Activated CD4-positive, alpha-beta memory T cell treated with anti-CD3 and anti-CD28 coated beads for 36 hours (primary cell): ENCODE data around the gene ATP6V0A1. TPM values are rescaled to one million over a fixed set of nuclear protein-coding genes. Genes with fewer than 3 reads are reported as not detected.
"Not testable (repeated sequence)": the region's sequence is repeated elsewhere in the genome, so short reads cannot be mapped to it uniquely, and the experiment has no call there.

Experiments
- CTCF ChIA-PET: fragments of 350-600 bp; sonication (Branson Sonifier 250); formaldehyde crosslinking; loops from one replicate; lab custom pipeline; 2021; ENCODE audit warnings: antibody characterized with exemption, inconsistent platforms; lab: Charles Lee
- POLR2A ChIA-PET: fragments of 350-600 bp; sonication (Branson Sonifier 250); formaldehyde crosslinking; loops from one replicate; lab custom pipeline; 2021; ENCODE audit warnings: antibody characterized with exemption; lab: Charles Lee
- DNase-seq: peaks from one replicate; pipeline ENCODE4 v3.0.0-alpha.2; 2020
- H3K27ac Mint-ChIP-seq: one replicate; pipeline ENCODE4 v1.8.0; 2021; ENCODE audit warnings: mixed read lengths
- H3K27me3 Mint-ChIP-seq: one replicate; pipeline ENCODE4 v1.8.0; 2021; ENCODE audit warnings: mixed read lengths
- H3K36me3 Mint-ChIP-seq: one replicate; pipeline ENCODE4 v1.8.0; 2021; ENCODE audit warnings: mixed read lengths
- H3K4me1 Mint-ChIP-seq: one replicate; pipeline ENCODE4 v1.8.0; 2021; ENCODE audit warnings: low read depth, mixed read lengths
- H3K4me3 Mint-ChIP-seq: one replicate; pipeline ENCODE4 v1.8.0; 2021; ENCODE audit warnings: mild to moderate bottlenecking, mixed read lengths
- H3K9me3 Mint-ChIP-seq: one replicate; pipeline ENCODE4 v1.8.0; 2021; ENCODE audit warnings: mixed read lengths
- intact Hi-C: fragments of 100-400 bp; cut with micrococcal nuclease; formaldehyde crosslinking; loops from one replicate; pipeline ENCODE4 v1.15.1; 2023
- total RNA-seq, 2 experiments: library from RNA; stranded (reverse); gene quantifications; one replicate each; pipeline ENCODE4 v1.2.3, GENCODE V29; 2021

ATP6V0A1 gene
- total RNA-seq, 2 experiments from 2014 or later, result 12.0 to 13.2 TPM

DNA sequence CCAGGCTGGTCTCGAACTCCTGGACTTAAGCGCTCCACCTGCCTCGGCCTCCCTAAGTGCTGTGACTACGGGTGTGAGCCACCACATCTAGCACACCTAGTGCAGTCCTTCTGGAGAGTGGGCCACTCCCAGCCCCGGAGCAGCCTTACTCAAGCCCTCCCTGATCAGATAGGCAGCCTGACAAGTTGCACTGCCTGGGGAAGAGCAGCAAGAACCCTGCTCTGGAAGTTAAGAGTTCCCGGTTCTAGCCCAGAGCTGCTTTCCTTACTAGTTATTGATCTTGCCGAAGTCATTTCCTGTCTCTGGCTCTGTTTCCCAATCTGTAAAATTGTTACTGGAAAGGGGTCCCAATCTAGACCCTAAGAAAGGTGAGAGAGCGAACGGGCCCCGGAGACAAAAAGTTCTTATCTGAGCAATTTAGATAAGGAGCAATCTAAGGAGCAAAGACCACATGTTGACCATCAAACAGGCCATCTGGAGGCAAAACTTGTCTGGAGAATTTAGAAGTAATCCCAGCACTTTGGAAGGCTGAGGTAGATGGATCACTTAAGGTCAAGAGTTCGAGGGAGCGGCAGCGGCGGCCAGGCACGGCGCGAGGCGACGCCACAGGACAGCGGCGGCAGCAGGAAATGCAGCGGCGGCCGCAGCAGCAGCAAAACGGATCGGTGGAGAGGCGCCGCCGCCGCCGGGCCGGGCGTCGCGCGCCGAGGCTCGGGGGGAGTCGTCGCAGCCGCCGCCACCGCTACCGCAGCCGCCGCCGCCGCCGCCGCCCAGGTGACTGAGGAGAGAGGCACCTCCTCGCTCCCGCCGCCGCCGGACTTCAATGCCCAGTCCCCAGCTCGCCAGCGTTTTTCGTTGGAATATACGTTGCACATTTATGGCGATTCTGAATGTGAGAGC lies 73.0 kb downstream of the ATP6V0A1 start:
- Mint-ChIP-seq H3K4me3 (peak overlapping the region; percentile 70), H3K27me3 (peaks cover 4% of the 10 kb centered on the region), H3K4me1 (peaks cover 32% of the 10 kb centered on the region), H3K36me3 (no peaks in the 10 kb centered on the region), H3K27ac (no peak overlapping the region), H3K9me3 (no peaks in the 10 kb centered on the region)
- ChIA-PET POLR2A (interaction anchor here (0.9 kb wide), 1 partner anchor 219 kb away, joined by 3 read pairs; no protein-coding TSS in a partner anchor), CTCF (interaction anchor here (0.7 to 2.3 kb wide), 4 partner anchors 12 to 103 kb away, joined by 3 to 11 read pairs (median 6); no protein-coding TSS in a partner anchor)
- peak; percentile 68 for DNase-seq
- intact Hi-C loops, result loop anchor here (10.0 kb wide), 1 partner anchor 347 kb away; the partner anchor contains the start of genes HCRT and KCNH4

DNA sequence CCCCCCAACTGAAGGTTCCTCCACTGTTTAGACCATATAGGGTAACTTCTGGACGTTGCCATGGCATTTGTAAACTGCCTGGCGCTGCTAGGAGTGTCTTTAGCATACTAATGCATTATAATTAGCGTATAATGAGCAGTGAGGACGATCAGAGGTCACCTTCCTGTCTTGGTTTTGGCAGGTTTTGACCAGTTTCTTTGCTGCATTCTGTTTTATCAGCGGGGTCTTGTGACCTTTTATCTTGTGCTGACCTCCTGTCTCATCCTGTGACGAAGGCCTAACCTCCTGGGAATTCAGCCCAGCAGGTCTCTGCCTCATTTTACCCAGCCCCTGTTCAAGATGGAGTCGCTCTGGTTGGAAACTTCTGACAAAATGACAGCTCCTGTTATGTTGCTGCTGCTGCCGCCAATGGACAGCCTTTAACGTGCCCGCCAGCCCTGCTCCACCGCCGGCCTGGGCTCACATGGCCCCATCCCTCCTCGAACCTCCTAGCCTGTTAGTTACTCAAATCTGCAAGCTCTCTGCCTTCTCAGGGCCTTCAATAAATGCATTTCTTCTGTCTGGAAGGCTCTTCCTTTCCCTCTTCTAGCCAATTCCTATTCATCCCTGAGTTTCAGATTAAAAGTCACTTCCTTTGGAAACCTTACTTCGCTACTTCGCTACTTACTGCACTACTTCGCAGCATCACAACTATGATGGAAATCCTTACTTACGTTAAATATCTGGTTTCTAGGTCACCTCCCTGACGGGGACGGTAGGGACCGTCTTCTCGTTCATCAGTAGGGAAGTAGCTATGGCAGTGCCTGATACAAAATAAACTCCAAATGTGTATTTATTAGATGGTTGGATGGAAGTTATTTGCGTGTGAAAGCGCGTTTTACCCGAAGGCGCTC lies 76.7 kb downstream of the ATP6V0A1 start:
- peaks cover 30% of the 10 kb centered on the region for H3K4me1 Mint-ChIP-seq
- H3K27me3 Mint-ChIP-seq, result peaks cover 4% of the 10 kb centered on the region
- intact Hi-C loops, result loop anchor here (5.0 to 10.0 kb wide), 2 partner anchors 142 to 351 kb away; partner anchors contain the start of genes HCRT, KCNH4 and PLEKHH3
- CTCF ChIA-PET, result interaction anchor here (0.7 to 2.1 kb wide), 14 partner anchors 8 to 518 kb away, joined by 3 to 15 read pairs (median 6); partner anchors contain the start of genes DNAJC7 and PSMC3IP
- no peaks in the 10 kb centered on the region for H3K9me3 Mint-ChIP-seq
- peak overlapping the region; percentile 67 for H3K27ac Mint-ChIP-seq
- POLR2A ChIA-PET, result interaction anchor here (1.0 to 1.6 kb wide), 3 partner anchors 19 to 42 kb away, joined by 3 to 6 read pairs (median 3); partner anchors contain the start of gene PSMC3IP
- H3K4me3 Mint-ChIP-seq, result peak overlapping the region; percentile 75
- DNase-seq, result no peak
- peaks cover 4% of the 10 kb centered on the region for H3K36me3 Mint-ChIP-seq

DNA sequence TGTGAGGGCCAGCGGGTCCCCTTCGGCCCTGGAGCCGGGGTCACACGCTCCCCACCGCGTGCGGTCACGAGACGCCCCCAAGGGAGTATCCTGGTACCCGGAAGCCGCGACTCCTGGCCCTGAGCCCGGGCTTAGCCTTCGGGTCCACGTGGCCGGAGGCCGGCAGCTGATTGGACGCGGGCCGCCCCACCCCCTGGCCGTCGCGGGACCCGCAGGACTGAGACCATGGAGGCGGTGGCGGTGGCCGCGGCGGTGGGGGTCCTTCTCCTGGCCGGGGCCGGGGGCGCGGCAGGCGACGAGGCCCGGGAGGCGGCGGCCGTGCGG lies 77.3 kb downstream of the ATP6V0A1 start, which contains the start of gene NAGLU:
Gene NAGLU, plus strand, starts transcription at position 194 of the 324 bp plus-strand sequence. Its CDS starts 32 bp downstream, at position 226.
- Mint-ChIP-seq H3K36me3 (peaks cover 6% of the 10 kb centered on the region), H3K4me3 (peak within 1 kb of the TSS; percentile 87), H3K27ac (peak within 1 kb of the TSS; percentile 74), H3K27me3 (peaks cover 4% of the 10 kb centered on the region), H3K4me1 (peaks cover 32% of the 10 kb centered on the region), H3K9me3 (no peaks in the 10 kb centered on the region)
- intact Hi-C loops, result loop anchor here (5.0 to 10.0 kb wide), 2 partner anchors 141 to 351 kb away; partner anchors contain the start of genes HCRT, KCNH4 and PLEKHH3
- CTCF ChIA-PET, result interaction anchor here (0.7 to 2.1 kb wide), 15 partner anchors 9 to 519 kb away, joined by 3 to 15 read pairs (median 4); partner anchors contain the start of genes DNAJC7 and PSMC3IP
- DNase-seq, result peak; percentile 91
- POLR2A ChIA-PET, result interaction anchor here (1.0 to 1.6 kb wide), 5 partner anchors 19 to 147 kb away, joined by 3 to 6 read pairs (median 3); partner anchors contain the start of genes PSMC3IP and STAT3

DNA sequence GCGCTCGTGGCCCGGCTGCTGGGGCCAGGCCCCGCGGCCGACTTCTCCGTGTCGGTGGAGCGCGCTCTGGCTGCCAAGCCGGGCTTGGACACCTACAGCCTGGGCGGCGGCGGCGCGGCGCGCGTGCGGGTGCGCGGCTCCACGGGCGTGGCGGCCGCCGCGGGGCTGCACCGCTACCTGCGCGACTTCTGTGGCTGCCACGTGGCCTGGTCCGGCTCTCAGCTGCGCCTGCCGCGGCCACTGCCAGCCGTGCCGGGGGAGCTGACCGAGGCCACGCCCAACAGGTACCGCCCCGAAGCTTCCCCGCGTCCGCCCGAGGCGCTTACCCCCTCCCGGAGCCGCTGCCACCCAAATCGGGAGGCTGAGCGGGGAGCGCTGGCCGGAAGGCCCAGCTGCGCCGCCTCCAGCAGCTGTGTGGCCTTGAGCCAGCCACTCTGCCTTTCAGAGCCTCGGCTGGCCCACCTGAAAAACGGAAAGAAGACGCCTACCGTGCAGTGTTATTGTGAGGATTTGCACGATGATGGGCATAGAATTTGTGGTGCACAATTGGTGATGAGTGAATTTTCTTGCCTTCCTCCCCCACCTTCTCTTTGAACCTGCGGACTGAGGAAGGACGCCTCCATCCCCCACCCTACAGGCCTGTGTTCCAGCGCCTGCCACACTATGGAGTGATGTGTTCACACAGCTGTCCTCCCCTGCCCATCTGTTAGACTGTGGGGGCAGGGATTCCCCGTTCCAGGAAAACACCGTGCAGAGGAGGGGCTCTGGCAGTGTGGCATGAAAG lies 77.9 kb downstream of the ATP6V0A1 start:
- H3K27me3 Mint-ChIP-seq, result peaks cover 4% of the 10 kb centered on the region
- peak; percentile 86 for DNase-seq
- H3K4me1 Mint-ChIP-seq, result peaks cover 34% of the 10 kb centered on the region
- ChIA-PET POLR2A (interaction anchor here (1.0 to 1.6 kb wide), 6 partner anchors 18 to 148 kb away, joined by 3 to 6 read pairs (median 3); partner anchors contain the start of genes PSMC3IP and STAT3), CTCF (interaction anchor here (0.7 to 2.1 kb wide), 15 partner anchors 9 to 514 kb away, joined by 3 to 15 read pairs (median 4); partner anchors contain the start of gene PSMC3IP)
- H3K9me3 Mint-ChIP-seq, result no peaks in the 10 kb centered on the region
- peak overlapping the region; percentile 87 for H3K4me3 Mint-ChIP-seq
- peaks cover 8% of the 10 kb centered on the region for H3K36me3 Mint-ChIP-seq
- intact Hi-C loops, result loop anchor here (5.0 to 10.0 kb wide), 2 partner anchors 141 to 352 kb away; partner anchors contain the start of genes HCRT, KCNH4 and PLEKHH3
- H3K27ac Mint-ChIP-seq, result peak overlapping the region; percentile 74

DNA sequence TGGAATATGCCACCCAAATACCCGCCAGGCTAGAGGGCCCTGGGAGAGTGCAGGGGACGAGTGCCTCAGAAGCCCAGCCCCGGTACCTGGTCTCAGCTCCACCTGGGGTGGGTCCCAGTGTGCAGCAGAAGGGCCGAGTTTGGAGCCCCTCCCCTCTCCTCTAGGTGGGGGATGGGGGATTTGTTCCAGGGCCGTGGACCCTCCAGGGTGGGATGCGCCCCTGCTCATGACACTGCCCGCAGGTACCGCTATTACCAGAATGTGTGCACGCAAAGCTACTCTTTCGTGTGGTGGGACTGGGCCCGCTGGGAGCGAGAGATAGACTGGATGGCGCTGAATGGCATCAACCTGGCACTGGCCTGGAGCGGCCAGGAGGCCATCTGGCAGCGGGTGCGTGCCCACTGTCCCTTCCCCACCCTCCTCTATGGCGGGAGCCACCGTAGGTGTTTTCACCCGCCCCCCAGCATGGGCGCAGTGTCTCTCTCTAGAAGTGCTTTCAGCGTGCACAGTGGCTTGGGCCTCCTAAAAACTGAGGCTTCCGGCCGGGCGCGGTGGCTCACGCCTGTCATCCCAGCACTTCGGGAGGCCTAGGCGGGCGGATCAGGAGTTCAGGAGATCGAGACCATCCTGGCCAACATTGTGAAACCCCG lies 78.6 kb downstream of the ATP6V0A1 start:
- H3K4me1 Mint-ChIP-seq, result peaks cover 32% of the 10 kb centered on the region
- H3K27ac Mint-ChIP-seq, result no peak overlapping the region
- ChIA-PET CTCF (interaction anchor here (0.7 to 1.6 kb wide), 3 partner anchors 13 to 225 kb away, joined by 3 to 7 read pairs (median 3); no protein-coding TSS in a partner anchor), POLR2A (interaction anchor here (0.8 to 1.2 kb wide), 2 partner anchors 22 to 41 kb away, joined by 3 to 5 read pairs; partner anchors contain the start of gene PSMC3IP)
- no peak for DNase-seq
- intact Hi-C loops, result loop anchor here (5.0 to 10.0 kb wide), 2 partner anchors 140 to 352 kb away; partner anchors contain the start of genes HCRT, KCNH4 and PLEKHH3
- no peaks in the 10 kb centered on the region for H3K9me3 Mint-ChIP-seq
- peaks cover 8% of the 10 kb centered on the region for H3K36me3 Mint-ChIP-seq
- H3K27me3 Mint-ChIP-seq, result peaks cover 4% of the 10 kb centered on the region
- peak overlapping the region; percentile 87 for H3K4me3 Mint-ChIP-seq

DNA sequence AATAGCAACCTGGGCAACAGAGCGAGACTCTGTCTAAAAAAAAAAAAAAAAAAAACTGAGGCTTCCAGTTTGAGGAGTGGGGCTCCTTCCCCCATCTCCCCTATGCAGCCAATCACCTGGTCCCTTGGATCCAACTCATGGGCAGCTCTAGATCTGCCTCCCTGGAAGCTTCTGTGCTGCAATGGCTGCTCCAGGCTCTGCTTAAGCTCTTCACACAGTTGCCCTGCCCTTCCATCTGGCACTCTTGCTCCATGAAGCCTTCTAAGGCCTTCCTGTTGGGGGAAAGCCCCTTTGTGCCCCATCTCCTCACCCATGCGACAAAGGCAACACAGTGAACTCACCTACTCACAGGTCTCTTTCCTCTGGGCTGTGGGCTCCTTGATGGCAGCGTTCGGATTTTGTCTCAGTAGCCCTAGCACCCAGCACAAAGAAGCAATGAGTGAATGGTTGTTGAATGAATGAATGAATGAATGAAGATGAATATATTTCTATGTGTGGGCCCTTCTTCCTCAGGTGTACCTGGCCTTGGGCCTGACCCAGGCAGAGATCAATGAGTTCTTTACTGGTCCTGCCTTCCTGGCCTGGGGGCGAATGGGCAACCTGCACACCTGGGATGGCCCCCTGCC lies 79.3 kb downstream of the ATP6V0A1 start:
- peaks cover 8% of the 10 kb centered on the region for H3K36me3 Mint-ChIP-seq
- POLR2A ChIA-PET, result interaction anchor here (0.8 to 1.2 kb wide), 2 partner anchors 21 to 40 kb away, joined by 3 to 5 read pairs; partner anchors contain the start of gene PSMC3IP
- H3K4me1 Mint-ChIP-seq, result peaks cover 32% of the 10 kb centered on the region
- peaks cover 4% of the 10 kb centered on the region for H3K27me3 Mint-ChIP-seq
- peak overlapping the region; percentile 48 for H3K4me3 Mint-ChIP-seq
- no peak for DNase-seq
- intact Hi-C loops, result loop anchor here (5.0 to 10.0 kb wide), 2 partner anchors 139 to 353 kb away; partner anchors contain the start of genes HCRT, KCNH4 and PLEKHH3
- CTCF ChIA-PET, result interaction anchor here (1.1 kb wide), 1 partner anchor 40 kb away, joined by 3 read pairs; no protein-coding TSS in a partner anchor
- H3K9me3 Mint-ChIP-seq, result no peaks in the 10 kb centered on the region
- no peak overlapping the region for H3K27ac Mint-ChIP-seq

DNA sequence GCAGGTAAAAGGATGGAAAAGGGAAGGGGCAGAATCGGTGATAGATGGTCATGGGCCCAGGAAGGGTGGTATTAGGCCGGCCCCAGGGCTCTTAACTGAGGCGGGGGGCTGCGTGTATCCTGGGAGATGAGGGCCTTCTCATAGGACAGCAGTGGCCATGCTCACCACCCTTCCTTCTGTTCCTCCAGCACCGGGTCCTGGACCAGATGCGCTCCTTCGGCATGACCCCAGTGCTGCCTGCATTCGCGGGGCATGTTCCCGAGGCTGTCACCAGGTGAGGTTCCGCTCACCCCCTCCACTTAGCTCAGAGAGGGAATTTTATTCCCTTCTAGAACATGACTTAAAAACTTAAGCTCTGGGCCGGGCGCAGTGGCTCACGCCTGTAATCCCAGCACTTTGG lies 79.8 kb downstream of the ATP6V0A1 start:
- peaks cover 32% of the 10 kb centered on the region for H3K4me1 Mint-ChIP-seq
- no peak for DNase-seq
- peaks cover 8% of the 10 kb centered on the region for H3K36me3 Mint-ChIP-seq
- POLR2A ChIA-PET, result no interaction called here
- H3K9me3 Mint-ChIP-seq, result no peaks in the 10 kb centered on the region
- H3K27me3 Mint-ChIP-seq, result peaks cover 2% of the 10 kb centered on the region
- H3K27ac Mint-ChIP-seq, result no peak overlapping the region
- CTCF ChIA-PET, result no interaction called here
- intact Hi-C loops, result loop anchor here (5.0 to 10.0 kb wide), 2 partner anchors 139 to 354 kb away; partner anchors contain the start of genes HCRT, KCNH4 and PLEKHH3
- no peak overlapping the region for H3K4me3 Mint-ChIP-seq

DNA sequence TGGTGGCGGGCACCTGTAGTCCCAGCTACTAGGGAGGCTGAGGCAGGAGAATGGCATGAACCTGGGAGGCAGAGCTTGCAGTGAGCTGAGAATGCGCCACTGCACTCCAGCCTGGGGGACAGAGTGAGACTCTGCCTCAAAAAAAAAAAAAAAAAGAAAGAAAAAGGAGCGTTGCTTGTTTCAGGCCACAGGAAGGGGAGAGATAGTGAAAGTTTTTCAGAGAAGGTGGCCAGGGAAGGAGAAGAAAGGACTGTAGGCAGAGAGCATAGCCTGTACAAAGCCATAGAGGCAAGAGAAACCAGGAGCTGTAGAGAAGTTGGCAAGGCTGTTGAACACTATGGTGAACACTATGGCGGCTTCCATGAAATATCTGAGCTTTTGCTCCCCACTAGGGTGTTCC lies 81.9 kb downstream of the ATP6V0A1 start:
- POLR2A ChIA-PET, H3K9me3 Mint-ChIP-seq, H3K4me3 Mint-ChIP-seq, H3K36me3 Mint-ChIP-seq, intact Hi-C loops, H3K27me3 Mint-ChIP-seq, H3K27ac Mint-ChIP-seq, DNase-seq: not testable (repeated sequence)
- CTCF ChIA-PET, result interaction anchor here (1.7 kb wide), 1 partner anchor 37 kb away, joined by 8 read pairs; the partner anchor contains the start of gene PSMC3IP
- peaks cover 28% of the 10 kb centered on the region for H3K4me1 Mint-ChIP-seq

DNA sequence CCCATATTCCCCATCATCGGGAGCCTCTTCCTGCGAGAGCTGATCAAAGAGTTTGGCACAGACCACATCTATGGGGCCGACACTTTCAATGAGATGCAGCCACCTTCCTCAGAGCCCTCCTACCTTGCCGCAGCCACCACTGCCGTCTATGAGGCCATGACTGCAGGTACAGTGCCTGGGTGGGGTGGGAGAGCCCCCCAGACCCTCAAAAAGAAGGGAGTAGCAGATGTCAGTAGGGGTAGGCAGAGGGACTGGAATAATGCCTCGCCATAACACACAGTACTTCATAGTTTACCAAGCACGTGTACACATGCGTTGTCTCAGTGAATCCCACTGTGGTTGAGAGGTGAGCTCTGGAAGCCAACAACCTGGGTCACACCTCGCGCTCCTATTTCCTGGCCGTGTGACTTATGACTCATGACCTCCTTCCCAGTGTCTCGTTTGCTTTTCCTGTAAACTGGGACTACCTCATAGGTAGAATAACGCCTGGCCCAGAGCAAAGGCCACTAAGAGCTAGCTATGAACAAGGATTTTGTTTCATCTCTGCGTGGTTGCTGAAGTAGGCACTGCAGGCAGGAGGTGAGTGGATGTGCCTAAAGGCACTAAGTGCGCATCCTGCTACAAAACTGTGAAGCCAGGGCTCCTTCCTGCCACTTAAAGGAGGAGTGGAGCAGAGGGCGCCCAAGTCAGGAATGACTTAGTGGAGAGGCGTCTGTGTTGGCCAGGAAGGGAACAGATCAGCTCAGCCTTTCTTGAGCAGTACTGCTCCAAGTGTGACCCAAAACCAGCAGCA lies 82.6 kb downstream of the ATP6V0A1 start:
- Mint-ChIP-seq H3K27ac (peak overlapping the region; percentile 31), H3K9me3 (no peaks in the 10 kb centered on the region), H3K4me1 (peaks cover 25% of the 10 kb centered on the region), H3K27me3 (no peaks in the 10 kb centered on the region), H3K36me3 (peaks cover 8% of the 10 kb centered on the region), H3K4me3 (no peak overlapping the region)
- peak; percentile 55 for DNase-seq
- POLR2A ChIA-PET, result interaction anchor here (0.6 kb wide), 1 partner anchor 249 kb away, joined by 3 read pairs; no protein-coding TSS in a partner anchor
- intact Hi-C loops, result no loop called here
- CTCF ChIA-PET, result interaction anchor here (1.2 to 1.7 kb wide), 2 partner anchors 24 to 37 kb away, joined by 3 to 8 read pairs; partner anchors contain the start of gene PSMC3IP
